ENCODE results near the gene EPSTI1.

- TF ChIP-seq CTCF (IDR thresholded peaks at IDR 0.05; ENCODE audit: poor library complexity, severe bottlenecking) (no peak), POLR2AphosphoS5 (IDR thresholded peaks at IDR 0.05) (no peak)
Observed at GRCh38 chr13:42967660-42968059, 24.4 kb downstream of the EPSTI1 start.
